ENCODE results near the gene CEMIP. TPM values are rescaled to one million over a fixed set of nuclear protein-coding genes. Genes with fewer than 3 reads are reported as not detected.

The CEMIP gene
- total RNA-seq, 4 donors from 2014 or later, result 5.4 to 9.2 (median 8.7) TPM

DNA sequence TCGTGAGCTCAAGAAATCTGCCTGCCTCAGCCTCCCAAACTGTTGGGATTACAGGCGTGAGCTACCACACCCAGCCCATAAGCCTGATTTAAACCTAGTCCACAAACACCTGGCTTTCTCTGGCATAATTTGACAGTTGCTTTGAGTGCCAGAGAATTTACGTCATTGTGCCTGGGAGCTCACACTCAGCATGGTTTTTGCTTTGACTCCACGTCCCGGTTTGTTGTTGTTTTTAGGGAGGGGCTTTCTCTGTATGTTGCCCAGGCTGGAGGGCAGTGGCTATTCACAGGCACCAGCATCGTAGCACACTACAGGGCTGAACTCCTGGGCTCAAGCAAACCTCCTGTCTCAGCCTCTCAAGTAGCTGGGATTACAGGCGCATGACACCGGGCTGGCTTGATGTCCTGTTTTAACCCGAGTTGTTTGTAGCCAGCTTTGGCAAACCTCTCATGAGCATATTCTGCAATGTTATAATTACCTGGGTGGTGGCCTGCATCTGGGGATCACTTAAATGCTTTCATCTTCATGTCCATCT lies 32.7 kb downstream of the CEMIP start:
- 48% methylated on average over 9 of the region's 9 CpGs for WGBS

DNA sequence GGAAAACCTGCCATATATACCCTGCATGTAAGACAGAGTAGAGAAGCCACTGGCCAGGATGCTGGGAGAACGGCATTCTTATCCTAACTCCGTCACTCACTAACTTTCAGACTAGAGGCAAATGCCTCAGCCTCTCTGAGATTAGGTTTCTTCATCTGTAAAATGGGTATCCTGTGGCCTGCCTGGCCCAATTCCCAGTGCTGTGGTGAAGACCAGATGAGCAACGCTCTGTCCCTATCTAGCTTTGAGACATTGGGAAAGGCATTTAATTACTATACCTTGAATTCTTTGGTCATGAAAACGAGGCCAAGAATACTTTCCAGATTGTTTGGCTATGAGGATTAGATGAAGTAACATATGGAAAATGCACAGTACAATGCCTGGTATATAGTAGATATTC lies 35.9 kb downstream of the CEMIP start:
- H3K4me1 ChIP-seq, result no peaks in the 10 kb centered on the region
- DNase-seq (ENCODE audit: low spot score in 2 of 2), result no peak
- no peaks in the 10 kb centered on the region for H3K36me3 ChIP-seq
- no peak overlapping the region for H3K4me3 ChIP-seq
- TF ChIP-seq, protein P1, sequence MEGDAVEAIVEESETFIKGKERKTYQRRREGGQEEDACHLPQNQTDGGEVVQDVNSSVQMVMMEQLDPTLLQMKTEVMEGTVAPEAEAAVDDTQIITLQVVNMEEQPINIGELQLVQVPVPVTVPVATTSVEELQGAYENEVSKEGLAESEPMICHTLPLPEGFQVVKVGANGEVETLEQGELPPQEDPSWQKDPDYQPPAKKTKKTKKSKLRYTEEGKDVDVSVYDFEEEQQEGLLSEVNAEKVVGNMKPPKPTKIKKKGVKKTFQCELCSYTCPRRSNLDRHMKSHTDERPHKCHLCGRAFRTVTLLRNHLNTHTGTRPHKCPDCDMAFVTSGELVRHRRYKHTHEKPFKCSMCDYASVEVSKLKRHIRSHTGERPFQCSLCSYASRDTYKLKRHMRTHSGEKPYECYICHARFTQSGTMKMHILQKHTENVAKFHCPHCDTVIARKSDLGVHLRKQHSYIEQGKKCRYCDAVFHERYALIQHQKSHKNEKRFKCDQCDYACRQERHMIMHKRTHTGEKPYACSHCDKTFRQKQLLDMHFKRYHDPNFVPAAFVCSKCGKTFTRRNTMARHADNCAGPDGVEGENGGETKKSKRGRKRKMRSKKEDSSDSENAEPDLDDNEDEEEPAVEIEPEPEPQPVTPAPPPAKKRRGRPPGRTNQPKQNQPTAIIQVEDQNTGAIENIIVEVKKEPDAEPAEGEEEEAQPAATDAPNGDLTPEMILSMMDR (IDR thresholded peaks at IDR 0.05), result no peak
- TF ChIP-seq POLR2AphosphoS5 (IDR thresholded peaks at IDR 0.05) (no peak), POLR2A (IDR thresholded peaks at IDR 0.05) (no peak), EP300 (IDR thresholded peaks at IDR 0.05) (no peak)
- H3K27ac ChIP-seq, result no peak overlapping the region
- no peaks in the 10 kb centered on the region for H3K27me3 ChIP-seq
- no peaks in the 10 kb centered on the region for H3K9me3 ChIP-seq
- 80% methylated on average over 4 of the region's 4 CpGs for WGBS

More for the DNA sequence above, 32.7 kb downstream of the CEMIP start:
- Histone ChIP-seq H3K9me3 (no peaks in the 10 kb centered on the region), H3K4me3 (no peak overlapping the region), H3K27me3 (no peaks in the 10 kb centered on the region), H3K4me1 (no peaks in the 10 kb centered on the region), H3K27ac (no peak overlapping the region), H3K36me3 (no peaks in the 10 kb centered on the region)
- DNase-seq (ENCODE audit: low spot score in 2 of 2), result no peak
- TF ChIP-seq, protein P1 (IDR thresholded peaks at IDR 0.05), result no peak
- no peak for TF ChIP-seq POLR2A (IDR thresholded peaks at IDR 0.05)
- no peak for TF ChIP-seq EP300 (IDR thresholded peaks at IDR 0.05)
- TF ChIP-seq POLR2AphosphoS5 (IDR thresholded peaks at IDR 0.05), result no peak

DNA sequence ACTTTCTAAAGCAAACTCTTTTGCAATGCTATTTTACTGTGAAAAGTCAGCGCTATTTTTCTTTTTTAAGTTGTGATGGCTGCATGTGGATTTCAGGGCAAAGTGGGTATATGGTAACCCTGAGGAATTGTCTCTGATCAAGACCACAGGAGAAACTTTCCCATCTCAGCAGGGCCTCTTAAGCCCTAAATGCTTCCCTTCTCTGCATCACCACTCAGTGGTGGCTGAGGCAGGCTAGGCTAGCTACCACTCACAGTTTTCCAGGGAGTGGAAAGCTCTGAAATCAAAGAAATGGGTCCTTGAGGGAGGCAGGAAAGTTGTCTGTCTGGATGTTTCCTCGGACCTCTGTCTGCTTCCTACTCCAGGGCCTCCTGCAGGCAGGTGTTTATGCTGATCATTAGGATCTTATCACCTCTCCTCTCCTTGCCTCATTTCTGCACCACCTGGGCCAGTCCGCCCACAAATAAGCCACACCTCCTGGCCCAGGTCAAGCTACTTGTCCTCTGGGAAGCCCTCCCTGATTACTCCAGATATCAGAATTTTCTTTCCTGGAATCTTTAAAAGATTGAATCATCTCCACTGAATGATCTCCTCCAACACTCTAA lies 37.0 kb downstream of the CEMIP start:
- no peaks in the 10 kb centered on the region for H3K36me3 ChIP-seq
- H3K4me3 ChIP-seq, result no peak overlapping the region
- no peaks in the 10 kb centered on the region for H3K27me3 ChIP-seq
- no peak for TF ChIP-seq EP300 (IDR thresholded peaks at IDR 0.05)
- TF ChIP-seq, protein P1 (IDR thresholded peaks at IDR 0.05), result no peak
- TF ChIP-seq POLR2A (IDR thresholded peaks at IDR 0.05), result no peak
- TF ChIP-seq POLR2AphosphoS5 (IDR thresholded peaks at IDR 0.05), result no peak
- H3K4me1 ChIP-seq, result no peaks in the 10 kb centered on the region
- H3K27ac ChIP-seq, result no peak overlapping the region
- no peaks in the 10 kb centered on the region for H3K9me3 ChIP-seq
- WGBS, result 69% methylated on average over 3 of the region's 3 CpGs
- no peak for DNase-seq (ENCODE audit: low spot score in 2 of 2)

DNA sequence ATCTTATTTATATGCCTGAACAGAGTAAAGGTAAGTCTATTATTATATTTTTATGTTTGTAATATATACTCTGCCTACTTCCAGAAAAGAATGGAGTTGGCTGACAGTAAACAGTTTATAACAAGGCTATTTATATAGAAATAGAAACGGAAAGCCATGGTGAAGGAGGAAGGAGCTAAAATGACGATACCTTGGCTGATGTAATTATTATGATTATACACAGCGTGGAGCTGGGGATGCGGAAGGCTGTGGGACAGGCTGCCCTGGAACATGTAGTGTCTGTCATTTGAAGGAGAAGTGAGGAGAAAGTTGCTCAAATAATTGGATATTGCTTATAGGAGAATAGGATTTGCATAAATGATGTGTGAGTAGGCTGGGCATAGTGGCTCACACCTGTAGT lies 37.8 kb downstream of the CEMIP start:
- Histone ChIP-seq H3K4me1 (no peaks in the 10 kb centered on the region), H3K27me3 (no peaks in the 10 kb centered on the region), H3K36me3 (no peaks in the 10 kb centered on the region), H3K4me3 (no peak overlapping the region), H3K27ac (no peak overlapping the region), H3K9me3 (no peaks in the 10 kb centered on the region)
- TF ChIP-seq POLR2AphosphoS5 (IDR thresholded peaks at IDR 0.05), result no peak
- TF ChIP-seq EP300 (IDR thresholded peaks at IDR 0.05), result no peak
- TF ChIP-seq POLR2A (IDR thresholded peaks at IDR 0.05), result no peak
- 60% methylated on average over 4 of the region's 4 CpGs for WGBS
- DNase-seq (ENCODE audit: low spot score in 2 of 2), result no peak

DNA sequence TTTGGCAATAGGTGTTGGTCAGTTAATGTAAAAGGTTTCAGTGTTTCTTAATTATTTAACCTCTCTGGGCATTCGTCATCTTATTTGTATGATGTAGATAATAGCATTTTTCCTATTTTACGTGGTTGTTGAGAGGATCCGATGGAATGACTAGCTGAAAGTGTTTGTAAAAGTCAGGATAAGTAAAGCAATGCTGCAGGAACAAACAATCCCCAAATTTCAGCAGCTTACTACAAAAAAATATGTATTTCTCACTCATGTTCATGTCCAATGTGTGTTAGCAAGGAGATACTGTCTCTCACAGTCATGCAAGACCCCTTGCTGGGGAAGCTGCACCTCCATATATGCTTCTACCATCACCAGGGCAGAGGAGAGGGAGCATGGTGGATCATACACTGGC lies 38.7 kb downstream of the CEMIP start:
- H3K27me3 ChIP-seq, result no peaks in the 10 kb centered on the region
- TF ChIP-seq POLR2A (IDR thresholded peaks at IDR 0.05) (no peak), EP300 (IDR thresholded peaks at IDR 0.05) (no peak)

DNA sequence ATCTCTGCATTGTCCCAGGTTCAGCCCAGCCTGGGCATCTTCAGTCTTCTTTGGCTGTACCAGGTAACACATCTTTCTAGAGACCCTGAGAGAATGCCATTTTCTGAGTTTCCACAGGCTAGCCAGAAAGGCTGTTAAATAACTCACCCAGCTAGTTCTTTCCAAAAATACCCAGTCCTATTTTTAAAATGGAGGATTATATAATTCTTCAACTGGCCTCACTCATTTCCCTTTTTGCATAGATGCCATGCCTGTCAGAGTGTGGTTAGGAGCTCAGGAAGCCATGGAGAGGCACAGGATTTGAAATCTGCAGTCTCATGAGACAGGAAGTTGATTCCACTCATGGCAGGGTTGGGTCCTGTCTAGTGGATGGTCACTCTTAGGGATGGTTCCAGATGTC lies 39.8 kb downstream of the CEMIP start:
- Histone ChIP-seq H3K27me3 (no peaks in the 10 kb centered on the region), H3K36me3 (no peaks in the 10 kb centered on the region), H3K4me3 (no peak overlapping the region), H3K4me1 (no peaks in the 10 kb centered on the region), H3K9me3 (no peaks in the 10 kb centered on the region), H3K27ac (no peak overlapping the region)
- TF ChIP-seq POLR2A (IDR thresholded peaks at IDR 0.05), result no peak
- no peak for TF ChIP-seq POLR2AphosphoS5 (IDR thresholded peaks at IDR 0.05)
- TF ChIP-seq EP300 (IDR thresholded peaks at IDR 0.05), result no peak
- TF ChIP-seq, protein P1 (IDR thresholded peaks at IDR 0.05), result no peak
- no peak for DNase-seq (ENCODE audit: low spot score in 2 of 2)

More for the DNA sequence above, 38.7 kb downstream of the CEMIP start:
- DNase-seq (ENCODE audit: low spot score in 2 of 2), result no peak
- no peaks in the 10 kb centered on the region for H3K36me3 ChIP-seq
- no peaks in the 10 kb centered on the region for H3K4me1 ChIP-seq
- no peak overlapping the region for H3K4me3 ChIP-seq
- no peaks in the 10 kb centered on the region for H3K9me3 ChIP-seq
- no peak overlapping the region for H3K27ac ChIP-seq
- 95% methylated on average over 3 of the region's 3 CpGs for WGBS
